Heart right ventricle (tissue), 16 donors: ENCODE results near the gene RAD23B. TPM values are rescaled to one million over a fixed set of nuclear protein-coding genes. Genes with fewer than 3 reads are reported as not detected.
"Not testable (repeated sequence)": the region's sequence is repeated elsewhere in the genome, so short reads cannot be mapped to it uniquely, and the experiment has no call there.

Experiments used
- ATAC-seq, 8 donors: fragments of 200-7000 bp; cut with Tn5 transposase; one replicate each; pipeline ENCODE4 v1.9.1; 2020; ENCODE audit warnings: mild to moderate bottlenecking in 8 of 8, moderate library complexity in 8 of 8, moderate number of reproducible peaks in 1 of 8
- DNase-seq, 2 donors: peaks; one replicate each; pipeline ENCODE4 v3.0.0-alpha.2; 2020
- H3K27ac ChIP-seq, 10 donors: fragments of 200-600 bp; sonication (generic) in 2 of 10; one replicate each; pipeline versions ENCODE4 v1.5.0 to v1.8.0; 2020 to 2022; ENCODE audit warnings: mild to moderate bottlenecking in 3 of 10
- H3K27me3 ChIP-seq, 7 donors: fragments of 200-600 bp; one replicate each; pipeline ENCODE4 v1.8.0; 2021 to 2022; ENCODE audit warnings: mild to moderate bottlenecking in 2 of 7
- H3K36me3 ChIP-seq, 9 donors: fragments of 200-600 bp; sonication (generic) in 1 of 9; one replicate each; pipeline versions ENCODE4 v1.5.0 to v1.8.0; 2020 to 2022; ENCODE audit warnings: mild to moderate bottlenecking in 2 of 9
- H3K4me1 ChIP-seq, 9 donors: fragments of 200-600 bp; sonication (generic) in 1 of 9; one replicate each; pipeline versions ENCODE4 v1.5.0 to v1.8.0; 2020 to 2022; ENCODE audit warnings: mild to moderate bottlenecking in 4 of 9
- H3K4me3 ChIP-seq, 10 donors: fragments of 200-600 bp; sonication (generic) in 2 of 10; one replicate each; pipeline versions ENCODE4 v1.5.0 to v1.8.0; 2020 to 2022; ENCODE audit warnings: mild to moderate bottlenecking in 7 of 10, moderate library complexity in 2 of 10
- H3K9me3 ChIP-seq, 11 donors: fragments of 200-600 bp in 10 of 11; sonication (generic) in 2 of 11; one replicate each; pipeline versions ENCODE4 v1.5.0 to v1.8.0; 2013 to 2022; ENCODE audit warnings: mild to moderate bottlenecking in 2 of 11, control low read depth in 1 of 11, moderate library complexity in 1 of 11
- CTCF ChIP-seq, 9 donors: fragments of 200-600 bp; sonication (generic) in 2 of 9; IDR thresholded peaks; one replicate each; pipeline versions ENCODE4 v1.5.0 to v1.8.0; 2021 to 2022; ENCODE audit warnings: antibody characterized with exemption in 9 of 9, mild to moderate bottlenecking in 5 of 9, moderate library complexity in 1 of 9
- WGBS, 2 donors: extraction: QIAGEN DNeasy Blood & Tissue Kit; methylation state at CpG; one replicate each; pipeline ENCODE4 v1.1.7; 2013; ENCODE audit warnings: inconsistent platforms in 1 of 2; 5-methylcytosine and 5-hydroxymethylcytosine counted together
- intact Hi-C, 10 donors: fragments of 100-400 bp; cut with DNase I; formaldehyde crosslinking; loops; one replicate each; pipeline versions ENCODE4 v1.11.1 to v1.14.2; 2022
- polyA plus RNA-seq, 2 donors: library from polyadenylated mRNA; stranded (reverse); fragments of 200-250 nt; gene quantifications; one replicate each; pipeline ENCODE4 v1.2.3, GENCODE V29; 2013
- total RNA-seq, 10 donors: library from RNA; stranded (reverse); fragmentation: NEBNext Ultra II Directional in 3 of 10; extraction: Animal tissue kit (Norgen Biotek cat#: 25700) in 3 of 10; gene quantifications; one replicate each; pipeline versions ENCODE4 v1.2.1 to v1.2.4, GENCODE V29; 2021 to 2023
- donor health status: Arrhythmogenic right ventricular cardiomyopathy.
- donor health status: ischemic (EF 13 %, LVEDD 7.1; RV severe dilation, severe dysfunction).
- donor health status: healthy with polysubstance abuse.
- donor health status: DM: no; HTN: yes; CAD: no.
- donor health status: DM: no; HTN: no; CAD: no.
- donor health status: ischemic (EF 25% LVEDD 6.9; RV normal size, moderate dysfunction).
- donor health status: ischemic (EF 25% LVEDD 5.7; RV mildly dilated, moderate dysfunction).
- donor health status: healthy.
- donor health status: DM: yes; HTN: yes; CAD: no.
- donor health status: Ischemic cardiomyopathy.
- donor health status: ischemic (EF 35%, LVEDD 5.7; RV mildly dilated, moderate dysfunction).
- donor health status: nonischemic (EF 11% LVEDD 7.7; RV severe dilation, severe dysfunction).
- donor health status: DM: yes; HTN: yes; CAD: no.
- donor health status: PGD.
- donor health status: ischemic (EF 29% LVEDD 5.4; RV normal size, mild dysfunction).
- donor health status: nonischemic (EF 23%, LVEDD 6.1; RV moderate dilation, normal function).

The RAD23B gene
- total and polyA plus RNA-seq, 12 donors = 41.7 to 122 (median 103) TPM

- no peaks in the 10 kb centered on the region for H3K36me3 ChIP-seq
- no peak for ATAC-seq
- H3K9me3 ChIP-seq = no peaks in the 10 kb centered on the region
- no peak overlapping the region for H3K4me3 ChIP-seq
- H3K27ac ChIP-seq = no peak overlapping the region
- no peak for DNase-seq
- WGBS, 2 donors = 93% methylated on average over 3 of the region's 3 CpGs
- TF ChIP-seq CTCF (IDR thresholded peaks at IDR 0.05) = no peak
- H3K4me1 ChIP-seq = peaks cover 0 to 7% (median 0%) of the 10 kb centered on the region in 9 donors
- H3K27me3 ChIP-seq = no peaks in the 10 kb centered on the region
- intact Hi-C loops = no loop called here
Observed at GRCh38 chr9:107258919-107259318, 24.2 kb upstream of the RAD23B start.

DNA sequence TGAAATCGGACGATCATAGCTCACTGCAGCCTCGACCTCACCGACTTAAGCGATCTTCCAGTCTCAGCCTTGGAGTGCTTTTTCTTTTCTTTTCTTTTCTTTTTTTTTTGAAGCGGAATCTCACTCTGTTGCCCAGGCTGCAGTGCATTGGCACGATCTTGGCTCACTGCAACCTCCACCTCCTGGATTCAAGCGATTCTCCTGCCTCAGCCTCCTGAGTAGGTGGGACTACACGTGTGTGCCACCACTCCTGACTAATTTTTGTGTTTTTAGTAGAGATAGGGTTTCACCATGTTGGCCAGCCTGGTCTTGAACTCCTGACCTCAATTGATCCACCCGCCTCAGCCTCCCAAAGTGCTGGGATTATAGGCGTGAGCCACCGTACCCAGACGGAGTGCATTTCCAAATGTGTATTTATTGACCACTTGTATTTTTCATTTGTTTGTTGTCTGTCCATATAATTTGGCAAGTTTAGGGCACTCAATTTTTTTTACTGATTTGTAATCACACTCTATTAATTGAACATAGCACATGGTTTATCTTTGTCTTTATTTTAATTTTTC is 23.2 kb upstream of the RAD23B start:
- H3K27ac ChIP-seq, H3K4me3 ChIP-seq, H3K9me3 ChIP-seq, DNase-seq, H3K36me3 ChIP-seq, H3K27me3 ChIP-seq, H3K4me1 ChIP-seq, intact Hi-C loops, ATAC-seq: not testable (repeated sequence)
- 95 to 96% methylated on average over 13 of the region's 13 CpGs for WGBS, 2 donors

GRCh38 chr9:107260437-107261081 is 22.5 kb upstream of the RAD23B start:
- Histone ChIP-seq H3K4me1 (no peaks in the 10 kb centered on the region), H3K9me3 (peaks cover 0 to 11% (median 5%) of the 10 kb centered on the region in 11 donors), H3K27ac (no peak overlapping the region), H3K36me3 (no peaks in the 10 kb centered on the region), H3K4me3 (no peak overlapping the region), H3K27me3 (no peaks in the 10 kb centered on the region)
- intact Hi-C loops = no loop called here
- TF ChIP-seq CTCF (IDR thresholded peaks at IDR 0.05) = no peak
- WGBS, 2 donors = 70 to 74% methylated on average over 4 of the region's 4 CpGs
- ATAC-seq (no peak), DNase-seq (no peak)

GRCh38 chr9:107261106-107261505 is 22.0 kb upstream of the RAD23B start:
- TF ChIP-seq CTCF (IDR thresholded peaks at IDR 0.05) = no peak
- no peak for DNase-seq
- Histone ChIP-seq H3K27ac (no peak overlapping the region), H3K9me3 (peaks cover 0 to 17% (median 5%) of the 10 kb centered on the region in 11 donors), H3K36me3 (no peaks in the 10 kb centered on the region), H3K27me3 (no peaks in the 10 kb centered on the region), H3K4me1 (no peaks in the 10 kb centered on the region), H3K4me3 (no peak overlapping the region)
- no peak for ATAC-seq
- WGBS, 2 donors = 81 to 83% methylated on average over 5 of the region's 5 CpGs
- intact Hi-C loops = no loop called here

DNA sequence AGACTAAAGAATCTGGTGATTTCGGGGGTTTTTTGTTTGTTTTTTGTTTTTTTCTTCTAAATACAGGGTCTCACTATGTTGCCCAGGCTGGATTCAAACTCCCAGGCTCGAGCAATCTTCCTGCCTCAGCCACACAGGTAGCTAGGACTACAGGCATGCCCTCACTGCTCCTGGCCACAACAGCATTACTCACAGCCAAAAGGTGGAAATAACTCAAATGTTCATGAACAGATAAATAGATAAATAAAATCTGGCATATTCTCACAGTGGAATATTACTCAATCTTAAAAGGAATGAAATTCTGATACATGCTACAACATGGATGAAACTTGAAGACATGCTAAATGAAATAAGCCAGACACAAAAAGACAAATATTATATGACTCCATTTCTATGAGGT is 19.8 kb upstream of the RAD23B start:
- 85 to 86% methylated on average over 2 of the region's 2 CpGs for WGBS, 2 donors
- H3K4me3 ChIP-seq = no peak overlapping the region
- H3K36me3 ChIP-seq = no peaks in the 10 kb centered on the region

More for the DNA sequence above, 19.8 kb upstream of the RAD23B start:
- no peaks in the 10 kb centered on the region for H3K4me1 ChIP-seq
- no peak for TF ChIP-seq CTCF (IDR thresholded peaks at IDR 0.05)
- H3K9me3 ChIP-seq = peaks cover 0 to 19% (median 5%) of the 10 kb centered on the region in 11 donors
- DNase-seq (no peak), ATAC-seq (no peak)
- intact Hi-C loops = no loop called here
- no peak overlapping the region for H3K27ac ChIP-seq
- H3K27me3 ChIP-seq = no peaks in the 10 kb centered on the region
